Heart right ventricle (tissue), 16 donors: ENCODE results near the gene ENDOD1. TPM values are rescaled to one million over a fixed set of nuclear protein-coding genes. Genes with fewer than 3 reads are reported as not detected.
"Not testable (repeated sequence)": the region's sequence is repeated elsewhere in the genome, so short reads cannot be mapped to it uniquely, and the experiment has no call there.

Experiments used
- ATAC-seq, 8 donors: fragments of 200-7000 bp; cut with Tn5 transposase; one replicate each; pipeline ENCODE4 v1.9.1; 2020; ENCODE audit warnings: mild to moderate bottlenecking in 8 of 8, moderate library complexity in 8 of 8, moderate number of reproducible peaks in 1 of 8
- DNase-seq, 2 donors: peaks; one replicate each; pipeline ENCODE4 v3.0.0-alpha.2; 2020
- H3K27ac ChIP-seq, 10 donors: fragments of 200-600 bp; sonication (generic) in 2 of 10; one replicate each; pipeline versions ENCODE4 v1.5.0 to v1.8.0; 2020 to 2022; ENCODE audit warnings: mild to moderate bottlenecking in 3 of 10
- H3K27me3 ChIP-seq, 7 donors: fragments of 200-600 bp; one replicate each; pipeline ENCODE4 v1.8.0; 2021 to 2022; ENCODE audit warnings: mild to moderate bottlenecking in 2 of 7
- H3K36me3 ChIP-seq, 9 donors: fragments of 200-600 bp; sonication (generic) in 1 of 9; one replicate each; pipeline versions ENCODE4 v1.5.0 to v1.8.0; 2020 to 2022; ENCODE audit warnings: mild to moderate bottlenecking in 2 of 9
- H3K4me1 ChIP-seq, 9 donors: fragments of 200-600 bp; sonication (generic) in 1 of 9; one replicate each; pipeline versions ENCODE4 v1.5.0 to v1.8.0; 2020 to 2022; ENCODE audit warnings: mild to moderate bottlenecking in 4 of 9
- H3K4me3 ChIP-seq, 10 donors: fragments of 200-600 bp; sonication (generic) in 2 of 10; one replicate each; pipeline versions ENCODE4 v1.5.0 to v1.8.0; 2020 to 2022; ENCODE audit warnings: mild to moderate bottlenecking in 7 of 10, moderate library complexity in 2 of 10
- H3K9me3 ChIP-seq, 11 donors: fragments of 200-600 bp in 10 of 11; sonication (generic) in 2 of 11; one replicate each; pipeline versions ENCODE4 v1.5.0 to v1.8.0; 2013 to 2022; ENCODE audit warnings: mild to moderate bottlenecking in 2 of 11, control low read depth in 1 of 11, moderate library complexity in 1 of 11
- WGBS, 2 donors: extraction: QIAGEN DNeasy Blood & Tissue Kit; methylation state at CpG; one replicate each; pipeline ENCODE4 v1.1.7; 2013; ENCODE audit warnings: inconsistent platforms in 1 of 2; 5-methylcytosine and 5-hydroxymethylcytosine counted together
- intact Hi-C, 10 donors: fragments of 100-400 bp; cut with DNase I; formaldehyde crosslinking; loops; one replicate each; pipeline versions ENCODE4 v1.11.1 to v1.14.2; 2022
- polyA plus RNA-seq, 2 donors: library from polyadenylated mRNA; stranded (reverse); fragments of 200-250 nt; gene quantifications; one replicate each; pipeline ENCODE4 v1.2.3, GENCODE V29; 2013
- total RNA-seq, 10 donors: library from RNA; stranded (reverse); fragmentation: NEBNext Ultra II Directional in 3 of 10; extraction: Animal tissue kit (Norgen Biotek cat#: 25700) in 3 of 10; gene quantifications; one replicate each; pipeline versions ENCODE4 v1.2.1 to v1.2.4, GENCODE V29; 2021 to 2023
- TF ChIP-seq, protein P1 (sequence below), 9 donors: fragments of 200-600 bp; sonication (generic) in 2 of 9; IDR thresholded peaks; one replicate each; pipeline versions ENCODE4 v1.5.0 to v1.8.0; 2021 to 2022; ENCODE audit warnings: antibody characterized with exemption in 9 of 9, mild to moderate bottlenecking in 5 of 9, moderate library complexity in 1 of 9
- donor health status: Arrhythmogenic right ventricular cardiomyopathy.
- donor health status: ischemic (EF 13 %, LVEDD 7.1; RV severe dilation, severe dysfunction).
- donor health status: healthy with polysubstance abuse.
- donor health status: DM: no; HTN: yes; CAD: no.
- donor health status: DM: no; HTN: no; CAD: no.
- donor health status: ischemic (EF 25% LVEDD 6.9; RV normal size, moderate dysfunction).
- donor health status: ischemic (EF 25% LVEDD 5.7; RV mildly dilated, moderate dysfunction).
- donor health status: healthy.
- donor health status: DM: yes; HTN: yes; CAD: no.
- donor health status: Ischemic cardiomyopathy.
- donor health status: ischemic (EF 35%, LVEDD 5.7; RV mildly dilated, moderate dysfunction).
- donor health status: nonischemic (EF 11% LVEDD 7.7; RV severe dilation, severe dysfunction).
- donor health status: DM: yes; HTN: yes; CAD: no.
- donor health status: PGD.
- donor health status: ischemic (EF 29% LVEDD 5.4; RV normal size, mild dysfunction).
- donor health status: nonischemic (EF 23%, LVEDD 6.1; RV moderate dilation, normal function).

Gene ENDOD1
- total and polyA plus RNA-seq, 12 donors, result 3.7 to 15.0 (median 11.0) TPM

DNA sequence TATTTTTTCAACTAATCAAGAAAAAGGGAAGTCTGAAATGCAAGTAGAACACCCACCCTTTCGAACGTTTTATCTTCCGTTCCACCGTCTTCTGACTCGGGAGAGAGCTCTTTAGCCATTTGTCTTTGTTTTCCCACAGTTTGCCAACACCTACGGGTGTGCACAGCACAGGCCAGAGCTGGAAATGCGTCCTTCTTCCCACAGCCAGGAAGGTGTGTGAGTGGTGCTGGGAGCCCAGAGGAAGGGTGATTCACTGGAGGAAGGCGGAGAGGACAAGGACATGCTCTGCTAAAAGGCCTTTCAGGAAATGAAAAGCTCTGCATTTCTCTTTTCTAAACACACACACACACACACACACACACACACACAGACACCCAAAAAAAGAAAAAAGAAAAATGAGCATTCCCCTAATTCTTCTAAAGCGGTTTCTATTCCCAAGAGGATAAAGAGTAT lies 18.5 kb downstream of the ENDOD1 start:
- Histone ChIP-seq H3K27ac (peak overlapping the region; percentile 43 to 86 (median 80)), H3K36me3 (peaks cover 0 to 4% (median 0%) of the 10 kb centered on the region in 9 donors), H3K27me3 (no peaks in the 10 kb centered on the region), H3K9me3 (no peaks in the 10 kb centered on the region), H3K4me1 (peaks cover 0 to 51% (median 28%) of the 10 kb centered on the region in 9 donors), H3K4me3 (peak overlapping the region in 3 of 10 donors; percentile 11 to 17 (median 15))
- TF ChIP-seq, protein P1, sequence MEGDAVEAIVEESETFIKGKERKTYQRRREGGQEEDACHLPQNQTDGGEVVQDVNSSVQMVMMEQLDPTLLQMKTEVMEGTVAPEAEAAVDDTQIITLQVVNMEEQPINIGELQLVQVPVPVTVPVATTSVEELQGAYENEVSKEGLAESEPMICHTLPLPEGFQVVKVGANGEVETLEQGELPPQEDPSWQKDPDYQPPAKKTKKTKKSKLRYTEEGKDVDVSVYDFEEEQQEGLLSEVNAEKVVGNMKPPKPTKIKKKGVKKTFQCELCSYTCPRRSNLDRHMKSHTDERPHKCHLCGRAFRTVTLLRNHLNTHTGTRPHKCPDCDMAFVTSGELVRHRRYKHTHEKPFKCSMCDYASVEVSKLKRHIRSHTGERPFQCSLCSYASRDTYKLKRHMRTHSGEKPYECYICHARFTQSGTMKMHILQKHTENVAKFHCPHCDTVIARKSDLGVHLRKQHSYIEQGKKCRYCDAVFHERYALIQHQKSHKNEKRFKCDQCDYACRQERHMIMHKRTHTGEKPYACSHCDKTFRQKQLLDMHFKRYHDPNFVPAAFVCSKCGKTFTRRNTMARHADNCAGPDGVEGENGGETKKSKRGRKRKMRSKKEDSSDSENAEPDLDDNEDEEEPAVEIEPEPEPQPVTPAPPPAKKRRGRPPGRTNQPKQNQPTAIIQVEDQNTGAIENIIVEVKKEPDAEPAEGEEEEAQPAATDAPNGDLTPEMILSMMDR (IDR thresholded peaks at IDR 0.05), result no peak
- intact Hi-C loops, result loop anchor here in 5 of 10 donors (2.0 to 5.0 kb wide), 3 partner anchors 36 to 43 kb away; no protein-coding TSS in a partner anchor
- ATAC-seq, result peak; percentile 65 to 96 (median 92)
- peak; percentile 23 to 66 for DNase-seq
- WGBS, 2 donors, result 40 to 45% methylated on average over 9 of the region's 9 CpGs

DNA sequence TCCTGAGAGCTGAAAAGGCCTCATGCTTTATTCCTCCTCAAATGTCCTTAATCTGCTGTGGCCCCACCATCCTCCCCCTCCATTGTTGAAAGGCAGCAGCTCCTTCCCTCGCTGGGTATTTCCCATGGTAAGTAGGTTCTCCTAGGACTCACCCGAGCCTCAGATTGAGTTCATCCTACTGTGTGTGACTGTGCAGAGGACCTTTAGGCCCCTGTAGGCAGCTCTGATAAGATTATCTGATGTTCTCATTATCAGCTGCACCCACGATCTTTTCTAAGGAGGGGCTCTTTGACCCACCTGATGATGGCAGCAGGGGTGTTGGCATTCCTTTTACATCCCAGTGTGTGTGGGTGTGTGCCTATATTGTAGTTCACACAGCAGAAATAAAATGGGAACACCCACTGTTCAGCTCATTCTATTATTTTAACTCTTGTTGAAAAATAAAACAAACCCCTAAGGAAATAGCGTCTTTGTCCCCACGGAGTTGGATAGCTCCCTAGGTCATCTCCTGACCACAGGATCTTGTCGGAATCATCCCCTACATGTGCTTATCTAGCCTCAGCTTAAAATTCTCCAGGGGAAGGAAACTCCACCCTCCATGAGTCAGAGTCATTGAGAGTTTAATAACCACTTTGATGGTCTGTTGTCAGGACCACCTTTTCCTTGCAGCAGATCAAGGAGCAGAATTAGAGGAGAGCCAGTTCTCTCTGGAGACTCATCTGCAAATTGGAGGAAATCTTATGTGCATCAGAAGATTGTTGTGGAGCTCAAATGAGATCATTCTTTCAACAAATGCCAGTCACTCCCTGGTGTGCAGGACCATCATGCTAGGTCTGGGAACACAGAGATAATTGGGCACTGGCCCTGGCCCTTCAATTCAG lies 19.3 kb downstream of the ENDOD1 start:
- intact Hi-C loops, result loop anchor here in 5 of 10 donors (2.0 to 5.0 kb wide), 3 partner anchors 37 to 42 kb away; no protein-coding TSS in a partner anchor
- H3K4me3 ChIP-seq, result no peak overlapping the region
- no peaks in the 10 kb centered on the region for H3K27me3 ChIP-seq
- DNase-seq, result peak in 1 of 2 donors; percentile 37
- ATAC-seq, result peak; percentile 48 to 89 (median 82)
- TF ChIP-seq, protein P1 (IDR thresholded peaks at IDR 0.05), result no peak
- H3K9me3 ChIP-seq, result no peaks in the 10 kb centered on the region
- H3K36me3 ChIP-seq, result no peaks in the 10 kb centered on the region
- H3K27ac ChIP-seq, result peak overlapping the region; percentile 43 to 86 (median 80)
- peaks cover 0 to 51% (median 28%) of the 10 kb centered on the region in 9 donors for H3K4me1 ChIP-seq
- 26 to 37% methylated on average over 6 of the region's 6 CpGs for WGBS, 2 donors

DNA sequence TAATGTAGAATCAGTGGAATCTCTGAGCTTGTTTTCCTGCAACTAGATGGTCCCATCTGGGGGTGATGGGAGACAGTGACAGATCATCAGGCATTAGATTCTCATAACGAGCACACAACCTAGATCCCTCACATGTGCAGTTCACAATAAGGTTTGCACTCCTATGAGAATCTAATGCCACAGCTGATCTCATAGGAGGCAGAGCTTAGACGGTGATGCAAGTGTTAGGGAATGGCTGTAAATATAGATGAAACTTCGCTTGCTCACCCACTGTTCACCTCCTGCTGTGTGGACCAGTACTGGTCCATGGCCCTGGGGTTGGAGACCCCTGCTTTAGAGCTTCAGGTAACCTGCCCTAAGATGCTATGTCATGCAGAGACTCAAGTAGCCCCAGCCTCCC lies 21.8 kb downstream of the ENDOD1 start:
- not testable (repeated sequence) for DNase-seq, ATAC-seq, H3K4me3 ChIP-seq, H3K36me3 ChIP-seq, H3K27me3 ChIP-seq, H3K9me3 ChIP-seq, H3K27ac ChIP-seq
- H3K4me1 ChIP-seq, result peaks cover 0 to 45% (median 28%) of the 10 kb centered on the region in 9 donors
- WGBS, 2 donors, result 89 to 93% methylated on average over 3 of the region's 3 CpGs
- intact Hi-C loops, result loop anchor here in 3 of 10 donors (1.0 to 5.0 kb wide), 2 partner anchors 19 to 36 kb away; no protein-coding TSS in a partner anchor

DNA sequence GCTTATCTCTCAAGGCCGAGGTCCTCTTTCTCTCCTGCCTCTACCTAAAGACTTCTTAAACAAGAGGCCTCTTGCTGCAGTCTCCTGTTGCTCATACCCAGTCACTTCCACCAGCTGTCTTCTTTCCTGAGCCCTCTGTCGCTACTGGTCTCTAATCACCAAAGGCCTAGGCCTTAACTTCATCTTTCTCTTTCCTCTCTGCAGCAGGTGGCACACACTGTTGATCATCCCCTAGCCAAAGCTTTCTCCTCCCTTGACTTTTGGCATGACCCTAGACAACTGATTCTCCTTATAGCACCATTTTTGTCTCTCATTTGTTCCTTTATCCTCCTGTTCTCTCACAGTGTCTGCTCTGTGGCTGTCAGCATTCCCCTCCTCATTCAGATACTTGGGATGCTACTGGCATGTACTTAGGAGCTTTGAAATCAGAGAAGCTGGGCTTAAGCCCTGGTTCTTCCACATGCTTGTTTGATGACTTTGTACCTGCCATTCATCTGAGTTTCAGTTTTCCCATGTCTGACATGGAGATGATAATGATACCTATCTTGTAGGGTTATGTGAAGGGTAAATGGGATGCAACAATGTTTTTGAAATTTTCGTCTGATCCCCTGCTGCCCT lies 22.4 kb downstream of the ENDOD1 start:
- no peak for ATAC-seq

More for the DNA sequence above, 22.4 kb downstream of the ENDOD1 start:
- DNase-seq, result no peak
- Histone ChIP-seq H3K9me3 (no peaks in the 10 kb centered on the region), H3K4me3 (no peak overlapping the region), H3K36me3 (no peaks in the 10 kb centered on the region), H3K27ac (no peak overlapping the region), H3K4me1 (peaks cover 0 to 41% (median 27%) of the 10 kb centered on the region in 9 donors), H3K27me3 (no peaks in the 10 kb centered on the region)
- intact Hi-C loops, result loop anchor here in 3 of 10 donors (1.0 to 5.0 kb wide), 2 partner anchors 18 to 35 kb away; no protein-coding TSS in a partner anchor
- 84 to 90% methylated on average over 3 of the region's 3 CpGs for WGBS, 2 donors
- TF ChIP-seq, protein P1 (IDR thresholded peaks at IDR 0.05), result no peak
